Measurements from ENCODE around the gene CD99. TPM values are rescaled to one million over a fixed set of nuclear protein-coding genes. Genes with fewer than 3 reads are reported as not detected.
"Not testable (repeated sequence)": the region's sequence is repeated elsewhere in the genome, so short reads cannot be mapped to it uniquely, and the experiment has no call there.

CD99 gene
- total and polyA plus RNA-seq, 11 donors: 216 to 477 (median 276) TPM

- 86 to 93% (median 93%) methylated on average over 12 of the region's 12 CpGs for WGBS, 4 donors
Measured at GRCh38 chrX:2673611-2674010, 17.5 kb upstream of the CD99 start.

DNA sequence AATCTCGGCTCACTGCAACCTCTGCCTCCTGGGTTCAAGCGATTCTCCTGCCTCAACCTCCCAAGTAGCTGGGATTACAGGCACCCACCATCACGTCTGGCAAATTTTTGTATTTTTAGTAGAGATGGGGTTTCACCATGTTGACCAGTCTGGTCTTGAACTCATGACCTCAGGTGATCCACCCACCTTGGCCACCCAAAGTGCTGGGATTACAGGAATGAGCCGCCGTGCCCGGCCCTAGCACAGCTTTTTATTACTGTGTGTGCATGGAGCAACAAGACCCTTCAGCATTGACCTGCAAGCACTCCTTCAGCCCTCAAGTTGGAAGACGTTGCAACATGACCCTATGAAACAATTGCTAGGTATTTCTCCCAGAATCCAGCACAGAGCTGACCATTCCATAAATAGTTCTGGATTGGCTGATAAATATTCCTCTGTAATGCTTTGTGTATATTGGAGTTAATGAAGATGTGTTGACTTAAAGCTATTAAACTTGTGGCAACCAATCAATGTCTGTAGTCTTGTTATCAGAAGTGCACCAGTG, 15.4 kb upstream of the CD99 start:
- H3K4me3 ChIP-seq; H3K27ac ChIP-seq; H3K36me3 ChIP-seq; DNase-seq; H3K9me3 ChIP-seq; intact Hi-C loops (cut with DNase I); H3K27me3 ChIP-seq; ATAC-seq: not testable (repeated sequence)
- peaks cover 0 to 14% (median 4%) of the 10 kb centered on the region in 12 donors for H3K4me1 ChIP-seq
- 86 to 93% (median 91%) methylated on average over 7 of the region's 7 CpGs for WGBS, 4 donors

More at GRCh38 chrX:2673611-2674010, 17.5 kb upstream of the CD99 start:
- no peak for ATAC-seq
- intact Hi-C loops (cut with DNase I): no loop called here
- H3K27ac ChIP-seq: no peak overlapping the region
- no peak for DNase-seq
- no peaks in the 10 kb centered on the region for H3K36me3 ChIP-seq
- H3K9me3 ChIP-seq: no peaks in the 10 kb centered on the region
- no peaks in the 10 kb centered on the region for H3K27me3 ChIP-seq
- TF ChIP-seq, protein P1, sequence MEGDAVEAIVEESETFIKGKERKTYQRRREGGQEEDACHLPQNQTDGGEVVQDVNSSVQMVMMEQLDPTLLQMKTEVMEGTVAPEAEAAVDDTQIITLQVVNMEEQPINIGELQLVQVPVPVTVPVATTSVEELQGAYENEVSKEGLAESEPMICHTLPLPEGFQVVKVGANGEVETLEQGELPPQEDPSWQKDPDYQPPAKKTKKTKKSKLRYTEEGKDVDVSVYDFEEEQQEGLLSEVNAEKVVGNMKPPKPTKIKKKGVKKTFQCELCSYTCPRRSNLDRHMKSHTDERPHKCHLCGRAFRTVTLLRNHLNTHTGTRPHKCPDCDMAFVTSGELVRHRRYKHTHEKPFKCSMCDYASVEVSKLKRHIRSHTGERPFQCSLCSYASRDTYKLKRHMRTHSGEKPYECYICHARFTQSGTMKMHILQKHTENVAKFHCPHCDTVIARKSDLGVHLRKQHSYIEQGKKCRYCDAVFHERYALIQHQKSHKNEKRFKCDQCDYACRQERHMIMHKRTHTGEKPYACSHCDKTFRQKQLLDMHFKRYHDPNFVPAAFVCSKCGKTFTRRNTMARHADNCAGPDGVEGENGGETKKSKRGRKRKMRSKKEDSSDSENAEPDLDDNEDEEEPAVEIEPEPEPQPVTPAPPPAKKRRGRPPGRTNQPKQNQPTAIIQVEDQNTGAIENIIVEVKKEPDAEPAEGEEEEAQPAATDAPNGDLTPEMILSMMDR (IDR thresholded peaks at IDR 0.05): no peak
- no peak for TF ChIP-seq POLR2A (IDR thresholded peaks at IDR 0.05)
- no peak overlapping the region for H3K4me3 ChIP-seq
- peaks cover 0 to 11% (median 4%) of the 10 kb centered on the region in 12 donors for H3K4me1 ChIP-seq

DNA sequence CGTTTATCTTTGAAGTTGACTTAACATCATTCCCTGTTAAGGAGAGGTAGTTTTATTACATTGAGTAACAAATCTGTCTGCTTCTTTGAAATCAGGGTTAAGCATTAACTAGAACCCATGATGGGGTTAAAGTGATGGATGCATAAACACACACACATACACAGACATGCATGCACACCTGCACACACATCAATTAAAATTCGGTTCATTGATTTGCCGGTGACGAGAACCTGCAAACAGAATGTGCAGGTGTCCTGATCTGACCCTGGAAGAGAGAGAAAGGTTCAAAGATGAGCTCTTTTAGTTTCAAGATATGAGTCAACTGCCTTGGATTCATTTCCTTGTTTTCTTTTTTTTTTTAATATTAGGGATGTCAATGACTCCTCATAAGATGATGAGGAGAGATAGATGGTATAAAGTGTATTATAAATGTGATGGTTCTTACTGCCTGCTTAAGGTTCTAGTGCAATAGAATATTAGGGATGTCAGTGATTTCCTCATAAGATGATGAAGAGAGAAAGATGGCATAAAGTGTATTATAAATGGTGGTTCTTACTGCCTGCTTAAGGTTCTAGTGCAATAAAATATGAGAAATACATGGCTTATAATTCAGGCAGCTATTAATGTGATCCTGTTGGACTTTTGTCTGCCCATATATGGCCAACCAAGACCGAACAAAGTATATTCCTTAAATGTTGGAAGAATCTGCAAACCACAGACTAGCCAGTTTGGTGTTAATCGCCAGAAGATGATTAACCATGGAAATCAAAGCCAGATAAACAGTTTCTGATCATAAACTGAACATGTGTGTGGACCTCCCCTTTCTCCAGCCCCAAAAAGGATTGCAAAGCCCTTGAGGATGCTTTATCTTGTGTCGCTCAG, 14.1 kb upstream of the CD99 start:
- WGBS, 4 donors: 78 to 89% (median 84%) methylated on average over 7 of the region's 7 CpGs
- ATAC-seq: no peak
- Histone ChIP-seq H3K36me3 (no peaks in the 10 kb centered on the region), H3K9me3 (no peaks in the 10 kb centered on the region), H3K4me1 (peaks cover 0 to 14% (median 4%) of the 10 kb centered on the region in 12 donors), H3K27me3 (no peaks in the 10 kb centered on the region), H3K27ac (peak overlapping the region in 1 of 12 donors; percentile 17), H3K4me3 (no peak overlapping the region)
- TF ChIP-seq, protein P1 (IDR thresholded peaks at IDR 0.05): no peak
- TF ChIP-seq POLR2A (IDR thresholded peaks at IDR 0.05): no peak
- intact Hi-C loops (cut with DNase I): no loop called here
- no peak for DNase-seq

- peak; percentile 80 to 99 (median 96) for ATAC-seq
- Histone ChIP-seq H3K4me1 (peaks cover 0 to 14% (median 4%) of the 10 kb centered on the region in 12 donors), H3K9me3 (no peaks in the 10 kb centered on the region), H3K27me3 (no peaks in the 10 kb centered on the region), H3K27ac (peak overlapping the region in 1 of 12 donors; percentile 17), H3K4me3 (no peak overlapping the region), H3K36me3 (no peaks in the 10 kb centered on the region)
- WGBS, 4 donors: 69 to 81% (median 76%) methylated on average over 10 of the region's 10 CpGs
- DNase-seq: peak; percentile 72 to 90 (median 88)
- TF ChIP-seq POLR2A (IDR thresholded peaks at IDR 0.05): no peak
- TF ChIP-seq, protein P1 (IDR thresholded peaks at IDR 0.05): no peak
- intact Hi-C loops (cut with DNase I): no loop called here
Measured at GRCh38 chrX:2677764-2678163, 13.3 kb upstream of the CD99 start.
